ENCODE data around the gene GMDS. TPM values are rescaled to one million over a fixed set of nuclear protein-coding genes. Genes with fewer than 3 reads are reported as not detected.
A peak's percentile ranks its signal among the peaks of the same experiment; 100 is the strongest.

Gene GMDS
- total RNA-seq, 1 donor = 23.2 TPM

GRCh38 chr6:1885576-1886011, 359.8 kb downstream of the GMDS start:
- Histone ChIP-seq H3K79me2 (ENCODE audit: insufficient read depth, low read length) (no peaks in the 10 kb centered on the region), H4K20me1 (ENCODE audit: insufficient read depth, low read length) (no peaks in the 10 kb centered on the region), H3K4me1 (ENCODE audit: insufficient read depth, low read length) (peaks cover 12% of the 10 kb centered on the region), H3K4me3 (ENCODE audit: insufficient read depth, low read length) (peak overlapping the region; percentile 63), H3K27me3 (ENCODE audit: insufficient read depth, low read length) (no peaks in the 10 kb centered on the region), H3K4me2 (ENCODE audit: insufficient read depth, low read length) (peak overlapping the region; percentile 88), H3K36me3 (ENCODE audit: insufficient read depth, low read length) (no peaks in the 10 kb centered on the region), H3K9me3 (ENCODE audit: low read depth, low read length) (no peaks in the 10 kb centered on the region), H2AFZ (ENCODE audit: low read length) (peak overlapping the region; percentile 84), H3K27ac (ENCODE audit: low read depth, low read length) (peak overlapping the region; percentile 81)
- DNase-seq (ENCODE audit: insufficient read length, low spot score, missing footprints) = no peak
- no peak for TF ChIP-seq CTCF (IDR thresholded peaks at IDR 0.05; ENCODE audit: extremely low read depth, low read depth, low read length)

- H3K4me1 ChIP-seq (ENCODE audit: insufficient read depth, low read length) = peaks cover 12% of the 10 kb centered on the region
- no peaks in the 10 kb centered on the region for H3K36me3 ChIP-seq (ENCODE audit: insufficient read depth, low read length)
- no peaks in the 10 kb centered on the region for H4K20me1 ChIP-seq (ENCODE audit: insufficient read depth, low read length)
- H3K27ac ChIP-seq (ENCODE audit: low read depth, low read length) = no peak overlapping the region
- no peaks in the 10 kb centered on the region for H3K27me3 ChIP-seq (ENCODE audit: insufficient read depth, low read length)
- no peak for TF ChIP-seq CTCF (IDR thresholded peaks at IDR 0.05; ENCODE audit: extremely low read depth, low read depth, low read length)
- no peak overlapping the region for H3K4me3 ChIP-seq (ENCODE audit: insufficient read depth, low read length)
- no peak for DNase-seq (ENCODE audit: insufficient read length, low spot score, missing footprints)
- H3K9me3 ChIP-seq (ENCODE audit: low read depth, low read length) = no peaks in the 10 kb centered on the region
- H2AFZ ChIP-seq (ENCODE audit: low read length) = no peak overlapping the region
- H3K4me2 ChIP-seq (ENCODE audit: insufficient read depth, low read length) = no peak overlapping the region
- H3K79me2 ChIP-seq (ENCODE audit: insufficient read depth, low read length) = no peaks in the 10 kb centered on the region
Observed at GRCh38 chr6:1884313-1884712, 361.1 kb downstream of the GMDS start.

GRCh38 chr6:1878330-1878729, 367.1 kb downstream of the GMDS start:
- no peaks in the 10 kb centered on the region for H3K27me3 ChIP-seq (ENCODE audit: insufficient read depth, low read length)
- no peak for TF ChIP-seq CTCF (IDR thresholded peaks at IDR 0.05; ENCODE audit: extremely low read depth, low read depth, low read length)

GRCh38 chr6:1873781-1874180, 371.6 kb downstream of the GMDS start:
- no peaks in the 10 kb centered on the region for H4K20me1 ChIP-seq (ENCODE audit: insufficient read depth, low read length)
- no peaks in the 10 kb centered on the region for H3K36me3 ChIP-seq (ENCODE audit: insufficient read depth, low read length)
- H2AFZ ChIP-seq (ENCODE audit: low read length) = no peak overlapping the region
- H3K4me3 ChIP-seq (ENCODE audit: insufficient read depth, low read length) = no peak overlapping the region
- no peak overlapping the region for H3K27ac ChIP-seq (ENCODE audit: low read depth, low read length)
- no peak overlapping the region for H3K4me2 ChIP-seq (ENCODE audit: insufficient read depth, low read length)
- DNase-seq (ENCODE audit: insufficient read length, low spot score, missing footprints) = no peak
- H3K4me1 ChIP-seq (ENCODE audit: insufficient read depth, low read length) = no peaks in the 10 kb centered on the region
- no peaks in the 10 kb centered on the region for H3K79me2 ChIP-seq (ENCODE audit: insufficient read depth, low read length)
- H3K27me3 ChIP-seq (ENCODE audit: insufficient read depth, low read length) = no peaks in the 10 kb centered on the region
- no peak for TF ChIP-seq CTCF (IDR thresholded peaks at IDR 0.05; ENCODE audit: extremely low read depth, low read depth, low read length)
- H3K9me3 ChIP-seq (ENCODE audit: low read depth, low read length) = no peaks in the 10 kb centered on the region

More at GRCh38 chr6:1878330-1878729, 367.1 kb downstream of the GMDS start:
- no peak for DNase-seq (ENCODE audit: insufficient read length, low spot score, missing footprints)
- Histone ChIP-seq H4K20me1 (ENCODE audit: insufficient read depth, low read length) (no peaks in the 10 kb centered on the region), H3K4me3 (ENCODE audit: insufficient read depth, low read length) (no peak overlapping the region), H3K9me3 (ENCODE audit: low read depth, low read length) (no peaks in the 10 kb centered on the region), H3K27ac (ENCODE audit: low read depth, low read length) (no peak overlapping the region), H3K4me2 (ENCODE audit: insufficient read depth, low read length) (no peak overlapping the region), H3K36me3 (ENCODE audit: insufficient read depth, low read length) (no peaks in the 10 kb centered on the region), H3K79me2 (ENCODE audit: insufficient read depth, low read length) (no peaks in the 10 kb centered on the region), H2AFZ (ENCODE audit: low read length) (no peak overlapping the region), H3K4me1 (ENCODE audit: insufficient read depth, low read length) (no peaks in the 10 kb centered on the region)
